Muscle of leg (tissue), 11 donors: ENCODE data around the gene LOX. TPM values are rescaled to one million over a fixed set of nuclear protein-coding genes. Genes with fewer than 3 reads are reported as not detected.
"Not testable (repeated sequence)": the region's sequence is repeated elsewhere in the genome, so short reads cannot be mapped to it uniquely, and the experiment has no call there.

ENCODE experiments used
- DNase-seq: peaks from one replicate; pipeline ENCODE4 v3.0.0; 2013
- H3K27ac ChIP-seq: one replicate; pipeline ENCODE4 v1.5.1; 2013; ENCODE audit warnings: mild to moderate bottlenecking, low read length, control low read depth
- H3K27me3 ChIP-seq: one replicate; pipeline ENCODE4 v1.6.1; 2013; ENCODE audit warnings: low read length; ENCODE audit not compliant: control insufficient read depth, insufficient read depth
- H3K36me3 ChIP-seq: one replicate; pipeline ENCODE4 v1.6.1; 2013; ENCODE audit warnings: low read length; ENCODE audit not compliant: control insufficient read depth, insufficient read depth
- H3K4me1 ChIP-seq: one replicate; pipeline ENCODE4 v1.6.1; 2013; ENCODE audit warnings: low read length; ENCODE audit not compliant: control insufficient read depth, insufficient read depth
- H3K4me3 ChIP-seq: one replicate; pipeline ENCODE4 v1.5.1; 2013; ENCODE audit warnings: low read length, control low read depth
- H3K9me3 ChIP-seq: replicated peaks from 2 replicates; pipeline ENCODE4 v1.6.1; 2013; ENCODE audit warnings: low read depth, low read length; ENCODE audit not compliant: control insufficient read depth
- WGBS: methylation state at CpG from one replicate; pipeline ENCODE4 v1.1.5; 2013; ENCODE audit warnings: missing lambda C conversion rate; ENCODE audit not compliant: insufficient coverage; 5-methylcytosine and 5-hydroxymethylcytosine counted together
- polyA plus RNA-seq, 8 donors: library from polyadenylated mRNA; unstranded; fragments of 120-200 nt; gene quantifications; one replicate each; pipeline versions ENCODE4 v1.2.1 to v1.2.3, GENCODE V29; 2013; ENCODE audit warnings: inconsistent platforms in 1 of 8, low replicate concordance in 1 of 8; ENCODE audit not compliant: insufficient read length in 8 of 8, insufficient read depth in 1 of 8
- total RNA-seq: library from RNA; stranded (reverse); fragments of 120-200 nt; gene quantifications from one replicate; pipeline ENCODE4 v1.2.4, GENCODE V29; 2013

The LOX gene
- total and polyA plus RNA-seq, 9 donors: 26.6 to 139 (median 51.9) TPM

- no peak overlapping the region for H3K27ac ChIP-seq
- H3K27me3 ChIP-seq: no peaks in the 10 kb centered on the region
- H3K4me3 ChIP-seq: no peak overlapping the region
- peak; percentile 84 for DNase-seq
- no peaks in the 10 kb centered on the region for H3K9me3 ChIP-seq
- no peaks in the 10 kb centered on the region for H3K4me1 ChIP-seq
- no CpG with 5 or more reads among the region's 4 CpGs for WGBS
- H3K36me3 ChIP-seq: no peaks in the 10 kb centered on the region
These were observed 23.7 kb upstream of the LOX start for GRCh38 chr5:122101636-122102285.

DNA sequence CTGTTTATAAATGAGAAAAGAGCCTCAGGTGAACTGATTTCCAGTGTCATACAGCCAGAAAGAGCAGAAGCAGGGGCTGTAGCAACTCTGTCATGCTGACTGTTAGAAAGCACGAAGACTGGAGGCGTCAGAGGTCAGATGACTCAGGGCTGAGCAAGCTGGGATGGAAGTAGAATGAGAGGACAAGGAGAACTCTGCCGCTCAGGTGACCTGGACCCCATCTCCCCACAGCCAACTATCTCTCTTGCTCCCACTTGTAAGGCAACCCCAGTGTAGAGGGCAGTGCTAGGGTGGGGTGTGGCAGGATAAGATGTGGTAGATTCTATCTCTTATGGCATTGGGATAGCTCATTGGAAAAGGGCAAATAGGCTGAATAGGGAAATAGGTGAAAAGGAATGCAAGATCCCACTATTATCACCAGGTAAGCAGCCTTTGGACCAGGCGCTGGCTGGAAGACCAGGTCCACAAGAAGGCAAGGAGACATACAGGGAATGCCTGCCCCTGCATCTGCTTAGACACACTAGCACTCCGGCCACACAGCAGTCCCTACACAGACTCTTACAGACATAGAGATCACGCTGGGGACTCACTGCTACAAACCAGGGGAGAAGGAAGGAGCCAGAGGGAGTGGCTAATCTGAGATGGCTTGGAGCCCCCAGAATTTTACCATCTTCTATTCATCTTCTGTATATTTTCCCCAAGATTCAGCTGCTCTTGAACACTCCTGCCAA lies 21.2 kb upstream of the LOX start:
- DNase-seq: no peak
- no peak overlapping the region for H3K4me3 ChIP-seq
- no peaks in the 10 kb centered on the region for H3K27me3 ChIP-seq
- no peaks in the 10 kb centered on the region for H3K4me1 ChIP-seq
- WGBS: no CpG with 5 or more reads among the region's 6 CpGs
- no peaks in the 10 kb centered on the region for H3K36me3 ChIP-seq
- H3K27ac ChIP-seq: no peak overlapping the region
- H3K9me3 ChIP-seq: no peaks in the 10 kb centered on the region

DNA sequence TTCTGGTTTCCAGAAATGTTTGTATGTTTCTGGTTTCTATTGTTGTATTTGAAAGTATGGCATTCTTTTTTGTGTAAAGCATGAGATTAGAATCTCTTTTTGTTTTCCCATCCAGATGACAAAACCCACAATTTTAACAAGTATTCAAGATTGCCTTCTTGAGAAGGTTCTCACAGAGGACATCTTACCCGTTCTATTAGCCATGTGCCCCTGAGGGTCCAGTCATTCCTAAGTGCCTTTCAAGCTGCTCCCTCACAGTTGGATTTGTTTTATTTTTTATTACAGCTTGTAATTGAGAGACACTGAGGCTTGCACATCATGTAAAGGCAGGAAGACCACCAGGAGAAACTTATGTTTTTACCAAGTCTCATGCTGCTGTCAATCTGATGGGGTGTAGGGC lies 19.3 kb upstream of the LOX start:
- no peak overlapping the region for H3K4me3 ChIP-seq
- H3K4me1 ChIP-seq: no peaks in the 10 kb centered on the region
- WGBS: no CpG with 5 or more reads among the region's 1 CpG
- no peaks in the 10 kb centered on the region for H3K9me3 ChIP-seq
- H3K36me3 ChIP-seq: no peaks in the 10 kb centered on the region
- no peak for DNase-seq
- H3K27ac ChIP-seq: no peak overlapping the region
- H3K27me3 ChIP-seq: no peaks in the 10 kb centered on the region

GRCh38 chr5:122095158-122095557 lies 17.1 kb upstream of the LOX start:
- no peak for DNase-seq
- H3K4me1 ChIP-seq: no peaks in the 10 kb centered on the region
- H3K36me3 ChIP-seq: no peaks in the 10 kb centered on the region
- no peaks in the 10 kb centered on the region for H3K9me3 ChIP-seq
- WGBS: 67% methylated on average over 2 of the region's 3 CpGs
- no peak overlapping the region for H3K4me3 ChIP-seq
- no peak overlapping the region for H3K27ac ChIP-seq
- H3K27me3 ChIP-seq: no peaks in the 10 kb centered on the region

GRCh38 chr5:122094251-122094650 lies 16.2 kb upstream of the LOX start:
- peak overlapping the region; percentile 59 for H3K27ac ChIP-seq
- H3K4me3 ChIP-seq, H3K27me3 ChIP-seq, H3K36me3 ChIP-seq, H3K4me1 ChIP-seq, H3K9me3 ChIP-seq, DNase-seq: not testable (repeated sequence)
- WGBS: 100% methylated on average over 1 of the region's 5 CpGs

DNA sequence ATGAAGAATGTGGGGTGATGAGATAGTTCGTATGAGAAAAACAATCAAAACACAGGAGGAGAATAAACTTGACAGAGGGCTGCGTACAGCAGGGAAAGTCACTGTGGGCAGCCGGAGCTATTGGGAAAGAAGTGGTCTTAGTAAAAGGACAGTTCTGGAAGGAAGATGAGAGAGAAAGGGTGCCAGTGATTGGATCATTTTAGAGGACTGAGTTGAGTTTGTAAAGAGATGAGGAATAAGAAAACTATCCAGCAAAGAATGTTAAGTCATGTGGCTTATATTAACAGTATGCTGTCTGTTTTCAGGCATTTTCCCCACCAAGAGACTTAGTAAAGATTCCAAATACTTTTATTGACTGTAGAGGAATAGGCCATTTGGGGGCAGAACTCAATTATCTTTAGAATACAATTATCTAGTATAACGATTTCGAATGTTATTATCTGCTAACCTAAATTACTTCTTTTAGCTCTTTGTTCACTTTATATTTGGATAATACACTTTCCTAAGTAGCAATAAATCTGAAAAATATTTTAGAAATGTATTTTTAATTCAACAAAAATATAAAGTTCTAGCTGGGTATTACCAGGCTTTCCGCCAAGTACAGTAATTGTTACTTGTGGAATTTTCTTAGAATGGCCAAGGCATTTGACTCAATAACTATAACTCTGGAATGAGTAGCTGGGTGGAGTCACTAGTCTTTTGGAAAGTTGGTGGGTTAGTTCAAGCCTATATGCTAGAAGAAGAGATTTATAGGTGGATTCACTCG lies 15.5 kb upstream of the LOX start:
- 33% methylated on average over 3 of the region's 7 CpGs for whole genome bisulfite sequencing
- peak; percentile 86 for DNase-seq
- Histone ChIP-seq H3K36me3 (no peaks in the 10 kb centered on the region), H3K4me1 (no peaks in the 10 kb centered on the region), H3K27me3 (no peaks in the 10 kb centered on the region), H3K27ac (peak overlapping the region; percentile 59), H3K4me3 (no peak overlapping the region), H3K9me3 (no peaks in the 10 kb centered on the region)

GRCh38 chr5:122091936-122092600 lies 14.0 kb upstream of the LOX start:
- Histone ChIP-seq H3K4me3 (no peak overlapping the region), H3K4me1 (no peaks in the 10 kb centered on the region), H3K27ac (no peak overlapping the region), H3K36me3 (no peaks in the 10 kb centered on the region), H3K9me3 (no peaks in the 10 kb centered on the region), H3K27me3 (no peaks in the 10 kb centered on the region)
- peak; percentile 53 for DNase-seq
- 55% methylated on average over 2 of the region's 9 CpGs for WGBS

GRCh38 chr5:122089096-122090013 lies 11.3 kb upstream of the LOX start:
- no peak overlapping the region for H3K4me3 ChIP-seq
- no peaks in the 10 kb centered on the region for H3K4me1 ChIP-seq
- H3K9me3 ChIP-seq: no peaks in the 10 kb centered on the region
- no peak for DNase-seq
- H3K27me3 ChIP-seq: no peaks in the 10 kb centered on the region
- 80% methylated on average over 1 of the region's 2 CpGs for WGBS
- no peak overlapping the region for H3K27ac ChIP-seq
- no peaks in the 10 kb centered on the region for H3K36me3 ChIP-seq

DNA sequence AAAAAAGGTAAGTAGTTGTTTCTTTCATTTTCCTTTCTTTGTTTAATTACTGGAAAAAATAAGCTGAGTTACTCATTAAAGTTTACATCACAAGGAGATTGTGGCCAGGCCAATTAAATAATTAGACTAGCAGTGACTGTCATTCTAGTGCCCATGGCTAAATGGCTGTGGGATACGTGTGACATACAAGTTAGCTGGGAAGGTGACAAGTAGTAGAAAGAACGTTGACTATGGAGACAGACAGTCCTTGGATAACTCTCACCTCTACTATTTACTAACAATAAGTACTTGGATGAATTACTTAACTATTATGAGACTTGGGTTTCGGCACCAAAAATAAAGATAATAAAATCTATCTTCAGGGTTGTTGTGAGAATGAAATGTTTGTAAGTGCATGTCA lies 7.0 kb upstream of the LOX start:
- no peaks in the 10 kb centered on the region for H3K9me3 ChIP-seq
- no peak for DNase-seq
- H3K4me1 ChIP-seq: no peaks in the 10 kb centered on the region
- no peaks in the 10 kb centered on the region for H3K36me3 ChIP-seq
- H3K4me3 ChIP-seq: no peak overlapping the region
- H3K27ac ChIP-seq: no peak overlapping the region
- H3K27me3 ChIP-seq: no peaks in the 10 kb centered on the region
- no CpG with 5 or more reads among the region's 3 CpGs for WGBS
